HG03469 (cell line): ENCODE data around the gene MMP3.

ENCODE experiments used
- ATAC-seq: cut with Tn5 transposase; IDR thresholded peaks from one replicate; pipeline ENCODE4 v1.9.1; 2021; ENCODE audit warnings: mild to moderate bottlenecking, moderate library complexity, moderate number of reproducible peaks; ENCODE audit not compliant: unreplicated experiment

MMP3 gene

DNA sequence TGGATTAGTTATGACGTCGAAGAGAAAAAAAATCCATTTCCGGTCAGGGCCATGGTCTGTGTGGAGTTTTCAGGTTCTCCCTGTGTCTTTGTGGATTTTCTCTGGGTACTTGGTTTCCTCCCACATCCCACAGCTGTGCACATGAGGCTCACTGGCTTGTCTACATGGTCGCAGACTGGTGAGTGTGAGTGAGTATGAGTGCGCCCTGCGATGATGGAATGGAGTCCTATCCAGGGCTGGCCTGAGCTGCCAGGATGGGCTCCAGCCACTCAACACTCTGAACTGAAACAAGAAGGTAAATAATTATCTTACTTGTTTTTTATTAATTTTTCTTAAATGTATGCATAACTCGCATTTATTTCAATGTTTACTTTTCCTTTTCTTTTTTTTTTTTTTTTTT, 10.8 kb downstream of the MMP3 start:
- ATAC-seq: no peak

GRCh38 chr11:102831489-102832440, 11.6 kb downstream of the MMP3 start:
- ATAC-seq: no peak

GRCh38 chr11:102831128-102831488, 12.3 kb downstream of the MMP3 start:
- ATAC-seq: no peak

GRCh38 chr11:102830001-102830727, 13.2 kb downstream of the MMP3 start:
- no peak for ATAC-seq

- ATAC-seq: no peak
These were observed 14.0 kb downstream of the MMP3 start for GRCh38 chr11:102829316-102830000.

DNA sequence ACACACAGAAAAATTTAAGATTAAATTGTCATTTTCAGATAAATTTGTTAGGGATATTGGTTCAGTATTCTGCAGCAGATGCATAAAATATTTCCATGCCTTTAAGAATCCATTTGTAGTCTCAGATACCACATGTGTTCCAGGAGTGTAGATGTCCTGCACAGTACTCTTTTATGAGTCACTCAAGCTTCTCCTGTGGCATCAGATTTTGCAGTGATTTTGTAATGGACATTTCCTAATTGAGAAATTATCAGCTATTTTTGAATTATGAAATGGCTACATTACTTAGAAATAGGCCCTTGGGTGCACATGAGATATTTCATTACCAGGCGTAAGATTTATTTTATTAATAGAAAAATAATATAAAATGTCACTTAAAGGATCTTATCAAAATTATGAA, 18.9 kb downstream of the MMP3 start:
- ATAC-seq: no peak

- no peak for ATAC-seq
These were observed 23.9 kb downstream of the MMP3 start for GRCh38 chr11:102819491-102819890.

DNA sequence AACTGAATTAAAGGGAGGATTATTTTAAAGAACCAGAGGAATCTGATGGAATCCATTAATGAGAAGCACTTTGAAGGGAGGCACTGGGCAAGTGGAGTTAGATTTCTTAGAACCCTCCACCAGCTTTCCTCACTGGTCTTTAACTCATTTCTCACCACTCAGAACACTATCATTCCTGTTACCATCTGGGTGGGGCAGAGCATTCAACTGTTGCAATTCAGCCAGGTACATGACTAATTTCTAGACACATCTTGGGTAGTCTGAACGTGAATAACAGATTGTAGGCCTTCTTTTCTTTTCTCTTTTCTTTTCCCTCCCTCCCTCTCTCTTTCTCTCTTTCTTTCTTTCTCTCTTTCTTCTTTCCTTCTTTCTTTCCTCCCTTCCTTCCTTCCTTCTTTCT, 29.9 kb downstream of the MMP3 start:
- ATAC-seq: no peak

GRCh38 chr11:102812188-102812587, 31.2 kb downstream of the MMP3 start:
- ATAC-seq: no peak

DNA sequence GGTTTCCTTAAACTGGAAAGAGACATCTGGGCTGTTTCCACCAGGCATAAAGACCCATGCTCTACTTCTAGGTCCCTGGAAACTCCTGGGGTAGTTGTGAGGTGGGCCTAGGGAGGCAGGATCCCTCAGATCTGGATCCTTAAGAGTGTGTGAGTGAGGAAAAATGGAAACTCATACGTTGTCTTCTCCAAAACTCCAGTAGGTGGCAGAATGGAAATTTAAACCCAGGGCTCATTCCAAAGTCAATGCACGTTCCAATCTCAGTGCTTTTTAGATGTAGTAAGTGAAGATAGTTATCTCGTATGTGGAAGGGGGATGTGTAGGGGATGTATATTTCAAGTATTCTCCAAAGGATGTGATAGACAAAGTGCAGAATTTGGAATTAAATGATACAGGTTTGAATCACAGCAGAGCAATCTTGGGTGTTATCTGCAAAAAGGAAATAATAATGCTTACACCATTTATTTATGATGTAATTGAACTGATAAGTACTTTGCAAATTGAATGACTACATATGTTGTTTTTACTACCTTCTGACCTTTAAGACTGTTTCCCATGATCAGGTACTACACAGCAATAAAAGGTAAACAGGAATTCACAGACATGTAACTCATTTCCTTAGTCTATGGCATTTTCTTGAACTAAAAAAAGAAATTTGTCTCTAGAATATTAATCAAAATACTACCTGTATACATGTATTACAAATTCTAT, 32.3 kb downstream of the MMP3 start:
- ATAC-seq: no peak

DNA sequence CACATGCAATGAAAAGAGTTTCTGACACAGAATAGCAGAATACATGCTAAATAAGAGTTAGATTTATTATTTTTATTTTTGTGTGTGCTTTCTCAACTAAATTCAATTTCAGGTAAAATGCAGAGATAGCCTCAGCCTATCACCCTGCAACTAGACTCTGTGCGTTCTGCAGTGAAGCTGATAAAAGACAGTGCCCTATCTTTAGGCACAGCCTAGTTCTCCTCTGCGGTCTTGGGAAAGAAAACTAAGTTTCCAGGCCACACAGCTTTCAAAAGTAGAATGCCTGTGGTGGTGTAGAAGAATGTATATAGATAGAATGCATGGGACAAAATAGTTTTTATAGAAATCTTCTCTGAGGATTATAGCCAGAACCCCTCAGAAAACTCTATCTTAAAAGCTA, 33.4 kb downstream of the MMP3 start:
- no peak for ATAC-seq

DNA sequence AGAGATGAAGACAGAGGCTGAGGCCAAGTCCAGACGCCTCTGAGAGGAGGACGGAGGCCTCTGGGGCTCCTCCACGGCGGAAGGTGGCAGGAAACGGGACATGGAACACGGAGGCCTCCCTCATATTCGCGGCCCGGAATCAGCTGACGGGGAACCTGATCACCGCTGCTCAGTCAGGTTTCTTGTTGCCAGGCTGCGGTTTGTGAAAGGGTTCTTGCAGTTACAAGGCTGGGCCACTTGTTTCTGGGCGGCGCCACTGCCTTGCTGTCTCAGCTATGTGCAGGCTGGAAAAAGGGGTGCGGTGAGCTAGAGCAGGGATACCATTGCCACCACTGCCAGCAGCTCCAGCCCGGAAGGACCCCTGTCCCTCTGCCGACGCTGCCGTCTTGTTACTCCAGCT, 35.5 kb downstream of the MMP3 start:
- no peak for ATAC-seq

DNA sequence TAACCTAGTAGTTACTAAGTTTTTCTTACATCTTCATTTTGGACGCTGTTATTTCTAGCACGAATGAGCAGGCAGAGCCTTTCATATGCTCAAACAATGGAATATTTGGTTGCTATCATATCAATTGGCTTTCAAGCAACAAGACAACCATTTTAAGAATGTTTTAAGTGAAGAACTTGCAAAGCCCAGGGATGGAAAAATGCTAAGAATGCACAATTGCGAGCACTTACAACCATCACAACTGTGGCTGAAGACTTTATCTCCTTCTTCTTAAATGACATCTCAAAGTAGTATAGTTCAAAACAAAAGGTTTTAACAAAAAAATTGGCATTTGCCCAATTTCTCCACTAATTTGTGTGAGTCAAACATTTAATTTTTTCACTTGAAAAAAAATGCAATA, 37.1 kb downstream of the MMP3 start:
- no peak for ATAC-seq

- no peak for ATAC-seq
These were observed 41.1 kb downstream of the MMP3 start for GRCh38 chr11:102802341-102802740.

DNA sequence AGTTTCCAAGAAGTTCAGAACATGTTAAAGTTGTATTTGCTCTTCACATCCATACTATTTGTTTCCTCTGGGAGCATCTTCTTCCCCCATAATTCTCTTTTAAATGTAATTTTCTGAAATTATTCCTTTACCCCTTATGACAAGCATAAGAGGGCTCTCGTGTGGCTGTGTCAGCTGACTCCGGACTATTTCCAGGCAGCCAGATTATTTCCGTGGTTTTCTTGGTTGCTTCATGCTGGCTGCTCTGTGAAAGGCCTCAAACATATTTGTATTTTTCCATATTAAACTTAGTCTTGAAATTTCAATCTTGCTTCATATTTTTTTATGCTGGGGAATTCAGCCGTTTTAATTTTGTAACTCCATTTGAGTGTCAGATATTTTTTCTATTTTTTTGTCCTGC, 42.6 kb downstream of the MMP3 start:
- no peak for ATAC-seq

DNA sequence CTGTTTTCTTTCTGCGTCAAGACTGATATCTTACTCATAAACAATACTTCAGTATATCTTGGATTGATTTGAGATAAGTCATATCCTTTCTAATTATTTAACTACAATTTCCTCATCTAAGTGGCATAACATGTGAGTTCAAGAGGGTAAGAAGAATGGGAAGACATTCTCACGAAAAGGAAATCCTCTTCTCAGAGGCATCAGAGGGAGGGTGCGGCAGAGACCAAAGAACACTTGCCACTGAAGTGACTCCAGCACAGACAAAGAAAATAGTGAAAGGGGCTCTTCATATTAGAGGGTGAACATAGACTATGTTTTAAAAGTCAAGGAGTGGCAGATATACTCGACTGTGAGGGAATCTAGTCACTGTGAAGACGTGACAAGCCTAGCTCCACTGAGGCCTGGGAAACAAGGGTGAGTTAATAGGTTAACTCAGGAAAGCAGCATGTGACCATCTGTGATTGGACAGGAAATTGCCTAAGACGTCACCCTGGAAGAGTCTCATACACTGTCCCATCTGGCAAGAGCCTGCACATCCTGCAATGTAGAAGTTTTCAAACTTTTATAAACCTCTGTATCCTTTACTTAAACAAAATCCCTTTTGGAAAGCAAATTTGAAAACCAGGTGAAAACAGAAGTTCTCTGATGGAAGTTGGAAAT, 43.6 kb downstream of the MMP3 start:
- no peak for ATAC-seq

DNA sequence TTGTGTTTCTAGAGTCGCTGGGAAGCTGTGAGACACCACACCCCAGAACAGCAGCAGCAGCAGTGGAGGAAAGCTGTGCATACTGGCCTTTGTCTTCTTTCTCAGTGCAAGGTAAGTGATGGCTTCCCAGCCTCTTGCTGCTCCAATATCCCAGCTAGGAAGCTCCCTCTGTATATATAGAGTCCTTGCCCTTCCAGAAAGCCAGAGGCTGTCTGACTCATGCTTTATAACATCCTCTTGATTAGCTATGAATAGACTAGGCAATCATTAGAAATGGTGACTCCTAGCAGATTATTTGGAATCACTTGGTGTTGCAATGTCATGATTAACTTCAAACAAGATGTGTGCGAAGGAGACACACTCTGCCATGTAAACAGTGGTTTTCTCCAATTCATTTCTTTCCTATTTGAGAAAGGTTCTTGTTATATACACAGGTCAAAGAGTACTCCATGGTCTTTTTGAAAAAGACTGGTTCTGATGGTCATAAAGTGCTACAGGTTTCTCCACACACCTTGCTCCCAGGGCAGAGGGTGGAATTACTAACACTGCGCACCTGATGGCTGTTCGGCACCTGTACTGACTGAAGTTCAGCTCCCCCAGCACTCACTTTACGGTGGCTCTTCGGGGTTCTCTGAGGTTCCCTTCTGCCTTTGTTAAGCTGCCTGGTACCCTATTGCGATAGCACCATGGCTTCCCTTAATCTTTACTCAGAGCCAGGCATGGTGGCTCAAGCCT, 45.2 kb downstream of the MMP3 start, which contains the start of gene MMP1:
Gene MMP1 (minus strand): TSS at position 149 of the 735 bp plus-strand sequence. CDS start 68 bp downstream, at position 81.
- ATAC-seq: no peak

- ATAC-seq: peak; percentile 86
These were observed 49.0 kb downstream of the MMP3 start for GRCh38 chr11:102794382-102794781.

DNA sequence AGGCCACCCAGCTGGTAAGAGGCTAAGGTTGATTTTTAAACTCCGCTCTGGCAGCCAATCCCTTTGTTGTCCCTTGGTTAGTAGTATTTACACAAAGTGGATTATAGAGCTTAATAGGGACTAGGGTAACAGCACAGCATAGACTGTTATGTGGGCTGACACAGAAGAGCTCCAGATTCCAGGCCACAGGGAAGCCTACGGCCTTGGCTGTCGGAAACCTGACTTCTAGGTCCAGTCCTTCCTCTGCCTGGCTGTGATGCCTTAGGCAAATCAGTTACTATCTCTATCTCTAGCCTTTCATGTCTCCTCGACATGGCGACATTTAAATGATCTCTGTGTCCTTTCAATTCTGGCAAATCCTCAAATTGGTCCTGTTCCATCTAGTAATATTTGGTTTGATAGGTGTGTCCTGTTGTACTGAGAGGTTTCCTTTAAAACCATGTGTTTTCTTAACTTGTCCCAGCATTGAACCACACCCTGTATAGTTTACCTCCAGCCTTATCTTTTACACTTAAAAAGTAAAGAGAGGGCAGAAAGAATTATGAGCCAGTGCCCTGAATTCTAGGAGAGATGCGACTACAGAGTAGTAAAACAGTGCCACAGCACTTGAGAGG, 49.6 kb downstream of the MMP3 start:
- ATAC-seq: no peak
